Glutamatergic neuron (in vitro differentiated cells): ENCODE results near the gene AQR. TPM values are rescaled to one million over a fixed set of nuclear protein-coding genes. Genes with fewer than 3 reads are reported as not detected.

Experiments
- DNase-seq: peaks from one replicate; pipeline ENCODE4 v3.0.0; 2022
- H3K27ac Mint-ChIP-seq: one replicate; pipeline ENCODE4 v1.8.0; 2020; ENCODE audit warnings: mild to moderate bottlenecking, mixed read lengths, inconsistent platforms; ENCODE audit not compliant: unreplicated experiment
- H3K27me3 Mint-ChIP-seq: one replicate; pipeline ENCODE4 v1.8.0; 2020; ENCODE audit warnings: mild to moderate bottlenecking, moderate library complexity, mixed read lengths, inconsistent platforms; ENCODE audit not compliant: unreplicated experiment
- H3K36me3 Mint-ChIP-seq: one replicate; pipeline ENCODE4 v1.8.0; 2020; ENCODE audit warnings: mild to moderate bottlenecking, mixed read lengths, inconsistent platforms; ENCODE audit not compliant: unreplicated experiment
- H3K4me1 Mint-ChIP-seq: one replicate; pipeline ENCODE4 v1.8.0; 2020; ENCODE audit warnings: mild to moderate bottlenecking, low read depth, mixed read lengths, inconsistent platforms; ENCODE audit not compliant: unreplicated experiment
- H3K4me3 Mint-ChIP-seq: one replicate; pipeline ENCODE4 v1.8.0; 2020; ENCODE audit warnings: mild to moderate bottlenecking, mixed read lengths, inconsistent platforms; ENCODE audit not compliant: unreplicated experiment
- H3K9me3 Mint-ChIP-seq: one replicate; pipeline ENCODE4 v1.8.0; 2020; ENCODE audit warnings: mild to moderate bottlenecking, moderate library complexity, mixed read lengths, inconsistent platforms; ENCODE audit not compliant: unreplicated experiment
- CTCF ChIP-seq: fragments of 200-600 bp; sonication (generic); IDR thresholded peaks from one replicate; pipeline ENCODE4 v1.5.0; 2021; ENCODE audit not compliant: partially characterized antibody, unreplicated experiment
- total RNA-seq: library from RNA; stranded (reverse); fragmentation: NEBNext Ultra II Directional; extraction: Animal tissue kit (Norgen Biotek cat#: 25700); gene quantifications from one replicate; pipeline ENCODE4 v1.2.1, GENCODE V29; 2021; ENCODE audit not compliant: unreplicated experiment

AQR gene
- total RNA-seq, 1 donor from 2014 or later: 36.8 TPM

DNA sequence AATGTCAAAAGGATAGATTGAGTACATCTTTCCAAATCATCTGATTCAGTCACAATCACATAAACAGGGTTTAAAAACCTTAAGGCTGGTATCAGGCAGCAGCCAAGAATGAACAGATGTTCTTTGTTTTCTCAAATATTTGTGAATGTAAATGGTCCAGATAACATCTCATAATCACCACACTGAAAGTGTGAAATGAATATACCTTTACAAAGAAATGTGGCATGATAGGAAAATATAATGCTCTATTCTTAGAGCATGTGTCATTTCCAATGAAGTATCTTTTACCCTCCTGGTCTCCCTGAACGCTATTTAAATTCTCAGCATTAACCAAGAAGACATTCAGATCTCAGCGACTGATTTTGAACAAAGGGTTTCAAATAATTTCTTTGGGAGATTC is 165.4 kb downstream of the AQR start:
- H3K36me3 Mint-ChIP-seq: no peaks in the 10 kb centered on the region
- peaks cover 12% of the 10 kb centered on the region for H3K9me3 Mint-ChIP-seq
- DNase-seq: no peak
- peaks cover 8% of the 10 kb centered on the region for H3K27me3 Mint-ChIP-seq
- peaks cover 29% of the 10 kb centered on the region for H3K4me1 Mint-ChIP-seq
- H3K4me3 Mint-ChIP-seq: no peak overlapping the region
- TF ChIP-seq CTCF: no peak
- peak overlapping the region; percentile 68 for H3K27ac Mint-ChIP-seq

DNA sequence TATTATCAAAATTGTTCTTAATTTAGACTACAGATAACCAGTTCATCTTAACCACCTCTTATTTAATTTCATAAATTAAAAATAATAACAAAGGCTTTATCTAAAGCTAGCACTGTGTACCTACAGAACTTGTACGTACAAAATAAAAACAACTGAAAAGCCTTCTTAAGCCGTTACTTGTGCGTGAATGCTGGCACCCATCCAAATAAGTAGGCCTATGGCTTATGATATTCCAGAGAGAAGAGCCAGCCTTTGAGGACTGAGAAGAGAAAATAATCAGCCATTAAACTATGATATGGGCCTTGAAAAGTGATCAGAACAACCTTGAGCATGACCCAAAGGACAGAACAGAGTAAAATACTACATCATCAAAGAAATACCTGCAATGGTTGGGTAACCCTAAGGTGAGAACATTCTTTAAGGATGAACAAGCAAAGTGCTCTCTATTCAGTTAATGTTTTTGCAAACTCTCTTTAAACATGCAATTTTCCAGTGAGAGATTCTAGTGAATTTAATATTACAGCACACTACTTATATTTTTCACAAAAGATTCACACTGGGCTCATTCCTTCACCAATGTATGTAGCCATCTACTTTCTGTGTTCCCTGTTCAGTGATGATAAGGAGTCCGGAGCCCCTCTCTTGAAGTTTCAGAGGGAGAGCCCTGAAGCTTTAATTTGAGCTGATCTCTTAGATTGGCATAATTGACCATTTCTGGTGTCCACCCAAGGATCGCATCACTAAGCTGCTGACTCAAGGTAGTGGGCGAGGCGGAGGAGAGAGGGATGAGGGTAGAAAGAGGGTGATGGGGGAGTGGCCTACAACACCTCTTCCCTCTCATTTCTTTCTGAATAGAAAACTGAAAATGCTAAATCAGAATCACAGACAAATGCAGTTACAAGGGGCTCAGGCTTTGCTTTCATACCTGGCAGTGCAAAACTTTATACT is 166.5 kb downstream of the AQR start:
- peaks cover 10% of the 10 kb centered on the region for H3K27me3 Mint-ChIP-seq
- peaks cover 33% of the 10 kb centered on the region for H3K4me1 Mint-ChIP-seq
- H3K9me3 Mint-ChIP-seq: peaks cover 16% of the 10 kb centered on the region
- DNase-seq: no peak
- H3K36me3 Mint-ChIP-seq: no peaks in the 10 kb centered on the region
- peak overlapping the region; percentile 18 for H3K27ac Mint-ChIP-seq
- H3K4me3 Mint-ChIP-seq: no peak overlapping the region
- no peak for TF ChIP-seq CTCF

DNA sequence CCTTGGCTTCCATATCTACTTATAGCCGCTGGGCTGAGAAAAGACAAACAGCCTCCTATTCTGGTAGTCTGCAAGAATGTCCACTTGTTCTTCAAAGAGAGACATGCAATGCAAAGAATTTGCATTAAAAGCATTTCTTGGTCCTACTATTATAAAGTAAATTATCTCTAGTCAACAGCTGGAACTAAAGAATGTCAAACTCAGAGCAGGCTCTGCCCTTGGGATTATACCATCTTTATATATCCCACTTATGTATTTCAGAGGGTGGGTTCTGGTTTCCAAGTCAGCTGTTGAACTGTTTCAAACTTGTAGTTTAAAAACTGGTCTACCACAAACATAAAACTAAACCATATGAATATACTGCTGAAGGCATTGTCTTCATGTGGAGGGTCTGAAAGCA is 167.2 kb downstream of the AQR start:
- Mint-ChIP-seq H3K27ac (no peak overlapping the region), H3K4me1 (peaks cover 36% of the 10 kb centered on the region), H3K9me3 (peaks cover 16% of the 10 kb centered on the region), H3K4me3 (no peak overlapping the region), H3K36me3 (no peaks in the 10 kb centered on the region), H3K27me3 (peaks cover 10% of the 10 kb centered on the region)
- TF ChIP-seq CTCF: no peak
- no peak for DNase-seq

Other genes with a start within 250 kb of the AQR start
- gene GJD2, start 214.7 kb downstream of the AQR start, total RNA-seq: 3.3 TPM
- 19.6 TPM for gene ACTC1, start 174.2 kb downstream of the AQR start, total RNA-seq
- gene ZNF770, start 18.5 kb upstream of the AQR start, total RNA-seq: 39.3 TPM
- 0.86 TPM for gene NANOGP8, start 115.6 kb upstream of the AQR start, total RNA-seq